ENCODE measurements around the gene RAB7B. TPM values are rescaled to one million over a fixed set of nuclear protein-coding genes. Genes with fewer than 3 reads are reported as not detected.

Gene RAB7B
- total and polyA plus RNA-seq, 9 of the 15 experiments (the other 6 are each of a cell fraction or from before 2014, with no cell fraction given): 0.03 to 0.29 (median 0.07) TPM; not detected in 4

DNA sequence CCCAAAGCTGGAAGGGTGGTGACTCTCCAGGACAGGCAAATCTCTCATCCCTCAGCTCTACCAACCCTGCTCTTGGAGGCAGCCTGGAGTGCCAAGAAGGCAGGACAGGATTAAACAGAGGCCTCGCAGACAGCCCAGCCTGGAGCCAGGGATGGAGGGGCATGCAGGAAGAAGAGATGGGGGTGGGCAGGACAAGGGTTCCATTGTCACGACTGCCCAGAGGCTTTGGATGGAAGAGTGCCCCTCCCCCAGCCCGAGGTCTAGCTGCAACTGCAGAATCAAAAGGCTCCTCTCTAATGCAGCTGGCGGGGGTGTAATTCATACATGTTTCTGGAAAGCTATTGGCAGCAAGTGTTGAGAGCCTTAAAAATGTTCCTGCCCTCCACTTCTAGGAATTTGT is 8.8 kb downstream of the RAB7B start (continued):
- TF ChIP-seq, protein P1, sequence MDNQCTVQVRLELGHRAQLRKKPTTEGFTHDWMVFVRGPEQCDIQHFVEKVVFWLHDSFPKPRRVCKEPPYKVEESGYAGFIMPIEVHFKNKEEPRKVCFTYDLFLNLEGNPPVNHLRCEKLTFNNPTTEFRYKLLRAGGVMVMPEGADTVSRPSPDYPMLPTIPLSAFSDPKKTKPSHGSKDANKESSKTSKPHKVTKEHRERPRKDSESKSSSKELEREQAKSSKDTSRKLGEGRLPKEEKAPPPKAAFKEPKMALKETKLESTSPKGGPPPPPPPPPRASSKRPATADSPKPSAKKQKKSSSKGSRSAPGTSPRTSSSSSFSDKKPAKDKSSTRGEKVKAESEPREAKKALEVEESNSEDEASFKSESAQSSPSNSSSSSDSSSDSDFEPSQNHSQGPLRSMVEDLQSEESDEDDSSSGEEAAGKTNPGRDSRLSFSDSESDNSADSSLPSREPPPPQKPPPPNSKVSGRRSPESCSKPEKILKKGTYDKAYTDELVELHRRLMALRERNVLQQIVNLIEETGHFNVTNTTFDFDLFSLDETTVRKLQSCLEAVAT (IDR thresholded peaks at IDR 0.05): no peak
- no peak for TF ChIP-seq TAF15 (IDR thresholded peaks at IDR 0.05; ENCODE audit: low read depth, low read length)
- no peak for TF ChIP-seq NCOA4 (IDR thresholded peaks at IDR 0.05; ENCODE audit: partially characterized antibody)

DNA sequence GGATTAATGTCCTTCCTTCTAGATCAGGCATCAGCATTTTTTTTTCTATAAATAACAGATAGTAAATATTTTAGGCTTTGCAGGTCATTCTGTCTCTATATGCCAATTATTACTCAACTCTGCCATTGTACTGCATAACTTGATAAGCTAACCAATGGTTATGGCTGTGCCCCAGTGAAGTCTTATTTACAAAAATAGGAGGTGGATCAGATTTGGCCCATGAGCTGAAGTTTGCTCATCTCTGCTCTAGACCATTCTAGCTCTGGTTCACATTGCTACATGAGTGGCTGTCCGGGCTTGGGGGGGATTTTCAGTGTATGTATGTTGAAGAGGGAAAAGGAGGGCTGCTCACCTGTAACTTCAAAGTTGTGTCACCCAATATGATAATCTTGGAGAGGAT is 10.1 kb downstream of the RAB7B start:
- ATAC-seq (no peak), FAIRE-seq (no peak)
- BruUV-seq (replicated peaks): no TSS peak

More for the DNA sequence above, 10.1 kb downstream of the RAB7B start:
- no peaks in the 10 kb centered on the region for H3K9me1 ChIP-seq (ENCODE audit: control insufficient read depth, insufficient read depth, low read length)
- no peak overlapping the region for H3K27ac ChIP-seq (ENCODE audit: extremely low read depth, low read depth, low read length)
- peaks cover 14 to 56% of the 10 kb centered on the region in 2 experiments for H3K27me3 ChIP-seq (ENCODE audit: control insufficient read depth in 2 of 2, insufficient read depth in 2 of 2, low read length in 2 of 2)
- no peak overlapping the region for H3K4me2 ChIP-seq (ENCODE audit: insufficient read depth, low read length)
- no peak overlapping the region for H2AFZ ChIP-seq (ENCODE audit: low read depth, low read length)
- H3K79me2 ChIP-seq (ENCODE audit: control insufficient read depth, insufficient read depth, low read length): no peaks in the 10 kb centered on the region
- ChIA-PET CTCF (ENCODE audit: low intra/inter-chr PET ratio) (no interaction called here), POLR2A (no interaction called here)
- TF ChIP-seq ZBTB8A (IDR thresholded peaks at IDR 0.05; ENCODE audit: partially characterized antibody) (no peak), TAF9B (IDR thresholded peaks at IDR 0.05; ENCODE audit: partially characterized antibody) (no peak), ZNF830 (CRISPR knock-in tag; IDR thresholded peaks at IDR 0.05) (no peak), FOXJ2 (tag; IDR thresholded peaks at IDR 0.05) (no peak), ZNF12 (CRISPR knock-in tag; IDR thresholded peaks at IDR 0.05) (no peak), ZNF354B (CRISPR knock-in tag; IDR thresholded peaks at IDR 0.05) (no peak)
- TF ChIP-seq, protein P2, sequence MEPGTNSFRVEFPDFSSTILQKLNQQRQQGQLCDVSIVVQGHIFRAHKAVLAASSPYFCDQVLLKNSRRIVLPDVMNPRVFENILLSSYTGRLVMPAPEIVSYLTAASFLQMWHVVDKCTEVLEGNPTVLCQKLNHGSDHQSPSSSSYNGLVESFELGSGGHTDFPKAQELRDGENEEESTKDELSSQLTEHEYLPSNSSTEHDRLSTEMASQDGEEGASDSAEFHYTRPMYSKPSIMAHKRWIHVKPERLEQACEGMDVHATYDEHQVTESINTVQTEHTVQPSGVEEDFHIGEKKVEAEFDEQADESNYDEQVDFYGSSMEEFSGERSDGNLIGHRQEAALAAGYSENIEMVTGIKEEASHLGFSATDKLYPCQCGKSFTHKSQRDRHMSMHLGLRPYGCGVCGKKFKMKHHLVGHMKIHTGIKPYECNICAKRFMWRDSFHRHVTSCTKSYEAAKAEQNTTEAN (CRISPR knock-in tag; IDR thresholded peaks at IDR 0.05): no peak
- TF ChIP-seq, protein P3, sequence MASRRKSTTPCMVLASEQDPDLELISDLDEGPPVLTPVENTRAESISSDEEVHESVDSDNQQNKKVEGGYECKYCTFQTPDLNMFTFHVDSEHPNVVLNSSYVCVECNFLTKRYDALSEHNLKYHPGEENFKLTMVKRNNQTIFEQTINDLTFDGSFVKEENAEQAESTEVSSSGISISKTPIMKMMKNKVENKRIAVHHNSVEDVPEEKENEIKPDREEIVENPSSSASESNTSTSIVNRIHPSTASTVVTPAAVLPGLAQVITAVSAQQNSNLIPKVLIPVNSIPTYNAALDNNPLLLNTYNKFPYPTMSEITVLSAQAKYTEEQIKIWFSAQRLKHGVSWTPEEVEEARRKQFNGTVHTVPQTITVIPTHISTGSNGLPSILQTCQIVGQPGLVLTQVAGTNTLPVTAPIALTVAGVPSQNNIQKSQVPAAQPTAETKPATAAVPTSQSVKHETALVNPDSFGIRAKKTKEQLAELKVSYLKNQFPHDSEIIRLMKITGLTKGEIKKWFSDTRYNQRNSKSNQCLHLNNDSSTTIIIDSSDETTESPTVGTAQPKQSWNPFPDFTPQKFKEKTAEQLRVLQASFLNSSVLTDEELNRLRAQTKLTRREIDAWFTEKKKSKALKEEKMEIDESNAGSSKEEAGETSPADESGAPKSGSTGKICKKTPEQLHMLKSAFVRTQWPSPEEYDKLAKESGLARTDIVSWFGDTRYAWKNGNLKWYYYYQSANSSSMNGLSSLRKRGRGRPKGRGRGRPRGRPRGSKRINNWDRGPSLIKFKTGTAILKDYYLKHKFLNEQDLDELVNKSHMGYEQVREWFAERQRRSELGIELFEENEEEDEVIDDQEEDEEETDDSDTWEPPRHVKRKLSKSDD (conservative IDR thresholded peaks at IDR 0.05; ENCODE audit: low read length): no peak
- TF ChIP-seq, protein P4, sequence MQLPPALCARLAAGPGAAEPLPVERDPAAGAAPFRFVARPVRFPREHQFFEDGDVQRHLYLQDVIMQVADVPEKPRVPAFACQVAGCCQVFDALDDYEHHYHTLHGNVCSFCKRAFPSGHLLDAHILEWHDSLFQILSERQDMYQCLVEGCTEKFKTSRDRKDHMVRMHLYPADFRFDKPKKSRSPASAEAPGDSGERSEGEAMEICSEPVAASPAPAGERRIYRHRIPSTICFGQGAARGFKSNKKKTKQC (CRISPR knock-in tag; IDR thresholded peaks at IDR 0.05): no peak
- 0% methylated on average over 1 of the region's 1 CpG for WGBS (ENCODE audit: insufficient coverage, low coverage, missing lambda C conversion rate)
- no peaks in the 10 kb centered on the region for H3K36me3 ChIP-seq (ENCODE audit: control insufficient read depth, insufficient read depth, low read length)
- intact Hi-C loops (cut with micrococcal nuclease): no loop called here
- no peaks in the 10 kb centered on the region for H3K9me3 ChIP-seq (replicated peaks; ENCODE audit: control insufficient read depth, insufficient read depth, low read depth, low read length)
- H4K20me1 ChIP-seq (replicated peaks; ENCODE audit: control insufficient read depth, insufficient read depth, low read length): 0 out of 2 replicates have a peak, but pooled peaks cover 7% of the 10 kb centered on the region
- no peak overlapping the region for H3K9ac ChIP-seq (ENCODE audit: insufficient read depth in 1 of 2, low read depth in 2 of 2, low read length in 2 of 2)
- no peaks in the 10 kb centered on the region for H3K4me1 ChIP-seq (replicated peaks in 1 of 2; ENCODE audit: control insufficient read depth in 2 of 2, insufficient read depth in 2 of 2, low read length in 2 of 2)
- no peak overlapping the region for H3K4me3 ChIP-seq
- DNase-seq (ENCODE audit: extremely low read depth in 1 of 4, low spot score in 3 of 4): no peak
- in situ Hi-C loops (cut with MboI): no loop called here
